SK-N-SH (cell line): Measurements from ENCODE around the gene NAT9. TPM values are rescaled to one million over a fixed set of nuclear protein-coding genes. Genes with fewer than 3 reads are reported as not detected.

Experiments used
- CTCF ChIA-PET: fragments of 300-600, 350-600 bp; formaldehyde crosslinking; extraction: SDS; loops from one replicate; lab custom pipeline; 2021; lab: Yijun Ruan, JAX
- POLR2A ChIA-PET: fragments of 350-600 bp; sonication (Branson Sonifier 250); formaldehyde crosslinking; extraction: SDS; loops from one replicate; lab custom pipeline; 2020; ENCODE audit warnings: antibody characterized with exemption, inconsistent platforms; lab: Yijun Ruan, JAX
- DNase-seq: peaks from one replicate; pipeline ENCODE4 v3.0.0; 2012
- H2AFZ ChIP-seq: fragments of 200-600 bp; sonication (generic); 2 replicates; pipeline ENCODE4 v1.8.1; 2016; ENCODE audit warnings: antibody characterized with exemption, mild to moderate bottlenecking, low read depth
- H3F3A ChIP-seq: fragments of 200-600 bp; sonication (generic); replicated peaks from 2 replicates; pipeline ENCODE3; 2016; ENCODE audit warnings: antibody characterized with exemption, mild to moderate bottlenecking; ENCODE audit not compliant: insufficient read depth
- H3K27ac ChIP-seq, 2 experiments: fragments of 200-500 bp in 1 of 2; fragments of 200-600 bp in 1 of 2; sonication (Bioruptor generic) in 1 of 2; sonication (generic), shearing (Covaris generic) in 1 of 2; 2 replicates each; pipeline versions ENCODE4 v1.5.1 to v1.6.1; 2014 to 2016; ENCODE audit warnings: low read depth in 2 of 2, inconsistent platforms in 1 of 2, low read length in 1 of 2, mild to moderate bottlenecking in 1 of 2, mixed read lengths in 1 of 2
- H3K27me3 ChIP-seq: fragments of 200-600 bp; sonication (generic), shearing (Covaris generic); 2 replicates; pipeline ENCODE4 v1.6.1; 2016; ENCODE audit warnings: mixed run types; ENCODE audit not compliant: insufficient read depth
- H3K36me3 ChIP-seq, 2 experiments: fragments of 200-500 bp in 1 of 2; fragments of 200-600 bp in 1 of 2; sonication (Bioruptor generic) in 1 of 2; sonication (generic) in 1 of 2; replicated peaks in 1 of 2; 2 replicates each; pipeline versions ENCODE3 to v1.5.1; 2014 to 2016; ENCODE audit warnings: low read length in 1 of 2, mild to moderate bottlenecking in 1 of 2; ENCODE audit not compliant: insufficient read depth in 2 of 2, control insufficient read depth in 1 of 2
- H3K4me1 ChIP-seq, 2 experiments: fragments of 200-500 bp in 1 of 2; fragments of 200-600 bp in 1 of 2; sonication (Bioruptor generic) in 1 of 2; sonication (generic), shearing (Covaris generic) in 1 of 2; 2 replicates each; pipeline versions ENCODE4 v1.5.1 to v1.6.1; 2014 to 2016; ENCODE audit warnings: low read depth in 1 of 2, low read length in 1 of 2, mixed run types in 1 of 2; ENCODE audit not compliant: insufficient read depth in 2 of 2, control insufficient read depth in 1 of 2
- H3K4me2 ChIP-seq: fragments of 200-600 bp; sonication (generic), shearing (Covaris generic); 2 replicates; pipeline ENCODE4 v1.6.1; 2017; ENCODE audit warnings: mixed run types
- H3K4me3 ChIP-seq, 2 experiments: fragments of 200-500 bp in 1 of 2; fragments of 200-600 bp in 1 of 2; sonication (Bioruptor generic) in 1 of 2; sonication (generic), shearing (Covaris generic) in 1 of 2; 2 replicates each; pipeline versions ENCODE4 v1.5.1 to v1.8.1; 2014 to 2016; ENCODE audit warnings: low read depth in 2 of 2, inconsistent platforms in 1 of 2, low read length in 1 of 2, mild to moderate bottlenecking in 1 of 2, mixed read lengths in 1 of 2, moderate library complexity in 1 of 2
- H3K79me2 ChIP-seq: fragments of 200-600 bp; sonication (generic); 2 replicates; pipeline ENCODE4 v1.8.1; 2017; ENCODE audit warnings: mild to moderate bottlenecking; ENCODE audit not compliant: insufficient read depth
- H3K9ac ChIP-seq: fragments of 200-600 bp; sonication (generic); 2 replicates; pipeline ENCODE4 v1.6.1; 2017; ENCODE audit warnings: mixed run types
- H3K9me2 ChIP-seq: fragments of 200-600 bp; sonication (generic); 2 replicates; pipeline ENCODE4 v1.6.1; 2017; ENCODE audit warnings: mixed run types
- H3K9me3 ChIP-seq: fragments of 200-600 bp; sonication (generic); 2 replicates; pipeline ENCODE4 v1.6.1; 2017; ENCODE audit warnings: mixed run types, mild to moderate bottlenecking, moderate library complexity
- H4K20me1 ChIP-seq: fragments of 200-600 bp; sonication (generic); 2 replicates; pipeline ENCODE4 v1.6.1; 2017; ENCODE audit warnings: mild to moderate bottlenecking, mixed run types; ENCODE audit not compliant: insufficient read depth
- EP300 ChIP-seq, 2 experiments: IDR thresholded peaks; 2 replicates each; pipeline versions ENCODE4 v1.4.0 to v1.6.1; 2012; ENCODE audit warnings: borderline replicate concordance in 1 of 2, low read depth in 1 of 2, low read length in 1 of 2
- FOXJ3 ChIP-seq: sonication (generic); formaldehyde crosslinking; IDR thresholded peaks from 2 replicates; pipeline ENCODE4 v1.5.1; 2020; ENCODE audit warnings: mild to moderate bottlenecking, missing genetic modification reagents
- FOXM1 ChIP-seq: IDR thresholded peaks from 2 replicates; pipeline ENCODE4 v1.4.0; 2012; ENCODE audit warnings: low read depth, mild to moderate bottlenecking
- GABPA ChIP-seq: IDR thresholded peaks from 2 replicates; pipeline ENCODE4 v1.4.0; 2012; ENCODE audit warnings: low read depth, mild to moderate bottlenecking
- GATA2 ChIP-seq: sonication (generic); formaldehyde crosslinking; IDR thresholded peaks from 2 replicates; pipeline ENCODE4 v1.5.0; 2020; ENCODE audit warnings: mild to moderate bottlenecking, missing genetic modification reagents
- JUND ChIP-seq: IDR thresholded peaks from 2 replicates; pipeline ENCODE4 v1.4.0; 2012
- MAX ChIP-seq: IDR thresholded peaks from 2 replicates; pipeline ENCODE4 v1.4.0; 2012; ENCODE audit warnings: low read depth
- MEF2A ChIP-seq: IDR thresholded peaks from 2 replicates; pipeline ENCODE4 v1.4.0; 2012; ENCODE audit warnings: low read depth, borderline replicate concordance
- POLR2AphosphoS5 ChIP-seq: IDR thresholded peaks from 2 replicates; pipeline ENCODE4 v1.6.1; 2012; ENCODE audit warnings: low read depth, low read length
- RCOR1 ChIP-seq: fragments of 150-350 bp; IDR thresholded peaks from 2 replicates; pipeline ENCODE4 v1.6.1; 2017; ENCODE audit warnings: antibody characterized with exemption, low read length
- REST ChIP-seq: IDR thresholded peaks from 2 replicates; pipeline ENCODE4 v1.6.1; 2012; ENCODE audit warnings: mild to moderate bottlenecking, low read depth, low read length, moderate library complexity
- SIN3A ChIP-seq: IDR thresholded peaks from 2 replicates; pipeline ENCODE4 v1.6.1; 2012; ENCODE audit warnings: low read depth, mild to moderate bottlenecking, low read length, moderate library complexity, borderline replicate concordance
- SMC3 ChIP-seq: IDR thresholded peaks from 2 replicates; pipeline ENCODE4 v1.6.1; 2012; ENCODE audit warnings: low read depth, low read length, improper control_type of control experiment
- USF2 ChIP-seq: fragments of 150-350 bp; IDR thresholded peaks from 2 replicates; pipeline ENCODE4 v1.6.1; 2017; ENCODE audit warnings: antibody characterized with exemption, low read length, low read depth, borderline replicate concordance
- ZBTB33 ChIP-seq: IDR thresholded peaks from 2 replicates; pipeline ENCODE4 v1.4.0; 2012; ENCODE audit warnings: low read depth, borderline replicate concordance
- WGBS: methylation state at CpG from one replicate; pipeline ENCODE4 v1.1.6; 2017; ENCODE audit warnings: low lambda C conversion rate; 5-methylcytosine and 5-hydroxymethylcytosine counted together
- polyA plus RNA-seq, 3 experiments: library from polyadenylated mRNA; depleted of rRNA; stranded (reverse); fragments of >200 nt; gene quantifications; 2 replicates each; pipeline ENCODE4 v1.2.3, GENCODE V29; 2012

NAT9 gene
- polyA plus RNA-seq, 1 of the 3 experiments (the other 2 are of a cell fraction): 117 TPM

- H3K27me3 ChIP-seq: no peaks in the 10 kb centered on the region
- H3K9me2 ChIP-seq: no peaks in the 10 kb centered on the region
- no peak overlapping the region for H2AFZ ChIP-seq
- WGBS: 77% methylated on average over 8 of the region's 8 CpGs
- H3K36me3 ChIP-seq: peaks cover 0 to 45% of the 10 kb centered on the region in 2 experiments
- no peak overlapping the region for H3K27ac ChIP-seq
- no peak overlapping the region for H3K4me2 ChIP-seq
- peaks cover 23 to 64% of the 10 kb centered on the region in 2 experiments for H3K4me1 ChIP-seq
- no peak overlapping the region for H3K4me3 ChIP-seq
- no peak overlapping the region for H3K9ac ChIP-seq
- ChIA-PET POLR2A (no interaction called here), CTCF (interaction anchor here (0.9 to 98.1 kb wide), 6 partner anchors 11 to 58 kb away, joined by 3 to 3869 read pairs (median 6); partner anchors contain the start of genes FDXR and GRIN2C)
- no peaks in the 10 kb centered on the region for H3K9me3 ChIP-seq
- no peaks in the 10 kb centered on the region for H4K20me1 ChIP-seq
- H3K79me2 ChIP-seq: no peaks in the 10 kb centered on the region
- H3F3A ChIP-seq: peaks cover 24% of the 10 kb centered on the region
- TF ChIP-seq RCOR1 (no peak), POLR2AphosphoS5 (no peak), USF2 (no peak), ZBTB33 (no peak), MEF2A (no peak), EP300 (IDR thresholded peaks at IDR 0.05; ENCODE audit: borderline replicate concordance in 1 of 2, low read depth in 1 of 2, low read length in 1 of 2) (no peak), SMC3 (no peak), FOXM1 (no peak), MAX (no peak), GATA2 (CRISPR knock-in tag) (no peak), REST (no peak), GABPA (no peak), SIN3A (no peak), FOXJ3 (CRISPR knock-in tag) (no peak), JUND (no peak)
- no peak for DNase-seq
These were observed 25.8 kb upstream of the NAT9 start for GRCh38 chr17:74801896-74802295.
